ENCODE results near the gene RPA3. TPM values are rescaled to one million over a fixed set of nuclear protein-coding genes. Genes with fewer than 3 reads are reported as not detected.

The RPA3 gene
- polyA plus RNA-seq, 1 donor (not counting 4 experiments of a cell fraction or from before 2014, with no cell fraction given) = 51.1 TPM

- no peak overlapping the region for H3K4me2 ChIP-seq (ENCODE audit: control insufficient read depth, extremely low read depth, insufficient read depth, low read depth, low read length)
- dilution Hi-C loops (cut with MboI; ENCODE audit: extremely low pct_ligation_motif_present, low sequenced_read_pairs) = no loop called here
- no peak overlapping the region for H3K27ac ChIP-seq (ENCODE audit: control insufficient read depth, insufficient read depth, low read length)
- no peaks in the 10 kb centered on the region for H4K20me1 ChIP-seq (ENCODE audit: control insufficient read depth, extremely low read depth, insufficient read depth, low read length)
- no peaks in the 10 kb centered on the region for H3K4me1 ChIP-seq (ENCODE audit: control insufficient read depth, extremely low read depth, insufficient read depth, low read length)
- H3K9me3 ChIP-seq (ENCODE audit: control insufficient read depth, low read depth, low read length) = no peaks in the 10 kb centered on the region
- no peak overlapping the region for H2AFZ ChIP-seq (ENCODE audit: control insufficient read depth, low read length)
- TF ChIP-seq CTCF (optimal IDR thresholded peaks at IDR 0.05 in 1 of 3, IDR thresholded peaks at IDR 0.05 in 1 of 3, conservative IDR thresholded peaks at IDR 0.05 in 1 of 3; ENCODE audit: extremely low read depth in 1 of 3, insufficient read depth in 2 of 3, low read length in 3 of 3) (no peak), EZH2 (IDR thresholded peaks at IDR 0.05; ENCODE audit: low read length) (no peak)
- FAIRE-seq (no peak), DNase-seq (ENCODE audit: low read depth, low spot score) (no peak)
- no peak overlapping the region for H3K4me3 ChIP-seq (ENCODE audit: control insufficient read depth in 2 of 3, extremely low read depth in 1 of 3, insufficient read depth in 2 of 3, low read depth in 1 of 3, low read length in 3 of 3)
- H3K36me3 ChIP-seq (ENCODE audit: control insufficient read depth in 2 of 2, extremely low read depth in 1 of 2, insufficient read depth in 2 of 2, low read length in 2 of 2) = peaks cover 3 to 5% of the 10 kb centered on the region in 2 experiments
- H3K9ac ChIP-seq (ENCODE audit: control insufficient read depth, extremely low read depth, insufficient read depth, low read length) = no peak overlapping the region
- H3K79me2 ChIP-seq (ENCODE audit: control insufficient read depth, insufficient read depth, low read length) = no peaks in the 10 kb centered on the region
- H3K9me1 ChIP-seq (ENCODE audit: control insufficient read depth, extremely low read depth, insufficient read depth, low read length) = no peaks in the 10 kb centered on the region
- H3K27me3 ChIP-seq (ENCODE audit: control insufficient read depth, extremely low read depth, insufficient read depth, low read length) = no peaks in the 10 kb centered on the region
These were observed 123.0 kb downstream of the RPA3 start for GRCh38 chr7:7595451-7595850.

Other genes with a start within 250 kb of the RPA3 start
- 0.02 to 0.13 TPM (median 0.04 TPM) in 3 replicates for gene COL28A1, start 182.7 kb downstream of the RPA3 start, polyA plus RNA-seq
- 15.8 to 29.2 TPM (median 19.7 TPM) in 3 replicates for gene MIOS, start 151.7 kb downstream of the RPA3 start, polyA plus RNA-seq
- gene UMAD1, start 77.9 kb downstream of the RPA3 start, polyA plus RNA-seq = 12.5 to 18.2 TPM (median 13.2 TPM) in 3 replicates